Naive B cell (primary cell): ENCODE data around the gene CHST15. TPM values are rescaled to one million over a fixed set of nuclear protein-coding genes. Genes with fewer than 3 reads are reported as not detected.
"Not testable (repeated sequence)": the region's sequence is repeated elsewhere in the genome, so short reads cannot be mapped to it uniquely, and the experiment has no call there.

ENCODE experiments used
- ATAC-seq, 2 donors: fragments of 150-1000 bp; cut with Tn5 transposase; 2 replicates each; pipeline ENCODE4 v1.10.0; 2021; ENCODE audit warnings: low read depth in 2 of 2, mild to moderate bottlenecking in 2 of 2, moderate library complexity in 2 of 2
- DNase-seq: peaks from one replicate; pipeline ENCODE4 v3.0.0; 2022
- H3K27ac Mint-ChIP-seq, 6 donors: one replicate each; pipeline ENCODE4 v1.8.0; 2020 to 2022; ENCODE audit warnings: mild to moderate bottlenecking in 6 of 6, mixed read lengths in 6 of 6, moderate library complexity in 5 of 6, inconsistent platforms in 2 of 6
- H3K27me3 Mint-ChIP-seq, 3 donors: one replicate each; pipeline ENCODE4 v1.8.0; 2021 to 2022; ENCODE audit warnings: mixed read lengths in 3 of 3, mild to moderate bottlenecking in 1 of 3
- H3K36me3 Mint-ChIP-seq, 2 donors: one replicate each; pipeline ENCODE4 v1.8.0; 2020 to 2022; ENCODE audit warnings: mixed read lengths in 2 of 2, inconsistent platforms in 1 of 2, mild to moderate bottlenecking in 1 of 2
- H3K4me1 Mint-ChIP-seq, 3 donors: one replicate each; pipeline ENCODE4 v1.8.0; 2020 to 2022; ENCODE audit warnings: mixed read lengths in 3 of 3, inconsistent platforms in 1 of 3, mild to moderate bottlenecking in 1 of 3, moderate library complexity in 1 of 3
- H3K4me3 Mint-ChIP-seq, 8 donors: one replicate each; pipeline ENCODE4 v1.8.0; 2020 to 2022; ENCODE audit warnings: mild to moderate bottlenecking in 8 of 8, mixed read lengths in 8 of 8, moderate library complexity in 8 of 8, inconsistent platforms in 2 of 8
- H3K9me3 Mint-ChIP-seq, 7 donors: one replicate each; pipeline ENCODE4 v1.8.0; 2020 to 2022; ENCODE audit warnings: mixed read lengths in 7 of 7, mild to moderate bottlenecking in 5 of 7, inconsistent platforms in 2 of 7, moderate library complexity in 1 of 7
- polyA plus RNA-seq, 6 donors: library from polyadenylated mRNA; unstranded; fragments of 300-500 nt; fragmentation: Illumina TruSeq; gene quantifications; one replicate each; pipeline ENCODE4 v1.2.3, GENCODE V29; 2021; ENCODE audit warnings: low read depth in 6 of 6

Gene CHST15
- polyA plus RNA-seq, 6 donors from 2014 or later, result 13.4 to 19.5 (median 17.0) TPM

DNA sequence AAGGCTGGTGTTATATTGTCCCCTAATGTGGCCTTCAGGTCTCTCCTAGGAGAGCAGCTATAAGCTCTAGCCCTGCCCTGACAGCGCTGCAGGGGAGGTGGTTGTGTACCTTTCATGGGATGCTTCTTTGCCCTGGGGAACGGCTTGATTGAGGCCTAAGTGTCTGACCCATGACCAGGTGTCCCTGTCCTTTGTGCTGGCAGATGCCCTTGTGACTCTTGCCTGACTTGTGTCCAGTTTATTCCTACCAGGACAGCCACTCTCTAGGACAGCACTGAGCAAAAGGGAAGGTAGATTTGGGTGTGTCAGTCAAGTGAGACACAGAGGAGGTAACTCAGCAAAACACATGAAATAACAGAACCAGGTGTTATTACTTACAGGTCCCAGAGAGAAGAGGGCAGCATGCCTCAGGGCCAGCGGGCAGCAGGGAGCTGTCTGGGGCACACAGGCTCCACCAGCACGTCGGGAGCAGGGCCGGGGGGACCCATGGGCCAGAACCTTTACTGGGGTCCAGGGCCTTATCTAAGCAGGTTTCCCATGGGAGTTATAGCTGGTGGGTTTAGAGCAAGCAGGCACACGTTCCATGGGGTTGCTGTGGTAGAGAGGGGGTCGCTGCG is 10.7 kb upstream of the CHST15 start:
- no peaks in the 10 kb centered on the region for H3K27me3 Mint-ChIP-seq
- ATAC-seq, result no peak
- peak overlapping the region in 1 of 6 donors; percentile 47 for H3K27ac Mint-ChIP-seq
- peaks cover 0 to 8% of the 10 kb centered on the region in 2 donors for H3K36me3 Mint-ChIP-seq
- DNase-seq, result no peak
- peak overlapping the region in 6 of 8 donors; percentile 35 to 60 (median 50) for H3K4me3 Mint-ChIP-seq
- H3K4me1 Mint-ChIP-seq, result peaks cover 63 to 81% (median 76%) of the 10 kb centered on the region in 3 donors
- peaks cover 3 to 15% (median 9%) of the 10 kb centered on the region in 7 donors for H3K9me3 Mint-ChIP-seq

DNA sequence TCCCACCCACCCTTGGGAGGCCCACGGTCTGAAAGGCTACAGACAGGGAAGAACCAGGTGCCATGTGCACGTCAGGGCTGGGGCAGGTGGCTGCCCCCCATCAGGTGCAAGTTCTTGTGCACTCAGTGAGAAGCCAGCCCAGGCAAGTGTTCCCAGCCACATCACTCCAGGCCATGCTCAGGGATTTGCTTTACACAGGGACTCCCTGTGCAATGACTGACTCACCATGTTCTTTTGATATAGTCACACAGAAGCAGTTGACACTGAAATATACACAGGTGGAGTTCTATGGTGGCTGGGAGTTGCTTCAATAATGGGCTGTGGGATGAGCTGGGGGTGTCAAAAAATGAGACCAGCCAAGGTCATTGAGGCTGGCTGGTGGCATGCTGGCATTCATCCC is 8.0 kb upstream of the CHST15 start:
- Mint-ChIP-seq H3K27ac (no peak overlapping the region), H3K36me3 (peaks cover 0 to 8% of the 10 kb centered on the region in 2 donors), H3K4me1 (peaks cover 39 to 56% (median 53%) of the 10 kb centered on the region in 3 donors), H3K9me3 (peaks cover 3 to 15% (median 9%) of the 10 kb centered on the region in 7 donors), H3K27me3 (no peaks in the 10 kb centered on the region), H3K4me3 (no peak overlapping the region)
- DNase-seq, result no peak
- ATAC-seq, result no peak

DNA sequence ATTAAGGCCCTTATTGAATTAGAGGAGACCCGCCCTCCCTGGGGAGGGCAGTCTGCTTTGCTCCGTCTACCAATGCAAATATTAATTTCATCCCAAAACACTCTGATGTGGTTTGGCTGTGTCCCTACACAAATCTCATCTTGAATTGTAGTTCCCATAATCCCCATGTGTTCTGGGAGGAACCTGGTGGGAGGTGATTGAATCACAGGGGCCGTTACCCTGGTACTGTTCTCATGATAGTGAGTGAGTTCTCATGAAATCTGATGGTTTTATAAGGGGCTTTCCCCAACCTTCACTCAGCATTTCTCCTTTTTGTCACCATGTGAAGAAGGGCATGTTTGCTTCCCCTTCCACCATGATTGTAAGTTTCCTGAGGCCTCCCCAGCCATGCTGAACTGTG is 7.3 kb upstream of the CHST15 start:
- peak; percentile 37 for DNase-seq
- peak; percentile 85 to 90 for ATAC-seq
- Mint-ChIP-seq H3K27ac (peak overlapping the region in 4 of 6 donors; percentile 57 to 92 (median 76)), H3K4me1 (peaks cover 32 to 51% (median 46%) of the 10 kb centered on the region in 3 donors), H3K9me3 (peaks cover 3 to 15% (median 10%) of the 10 kb centered on the region in 7 donors), H3K4me3 (peak overlapping the region in 2 of 8 donors; percentile 18 to 72)
- H3K27me3 Mint-ChIP-seq, H3K36me3 Mint-ChIP-seq: not testable (repeated sequence)

DNA sequence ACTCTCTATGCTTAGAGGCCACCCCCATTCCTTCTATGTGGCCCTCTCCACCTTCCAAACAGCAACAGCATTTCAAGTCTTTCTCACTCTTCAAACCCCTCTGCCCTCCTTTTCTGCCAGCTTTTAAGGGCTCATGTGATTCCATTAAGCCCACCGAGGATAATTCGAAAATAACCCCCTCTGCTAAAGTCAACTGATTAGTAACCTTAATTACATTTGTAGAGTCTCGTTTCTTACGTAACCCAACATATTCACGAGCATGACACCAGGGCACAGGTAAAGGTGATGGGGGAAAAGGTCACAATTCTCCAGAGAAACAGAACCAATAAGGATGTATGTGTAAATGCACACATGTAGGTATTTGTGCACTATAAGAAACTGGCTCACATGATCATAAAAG is 6.7 kb upstream of the CHST15 start:
- H3K27ac Mint-ChIP-seq, result peak overlapping the region in 4 of 6 donors; percentile 26 to 84 (median 56)
- peak overlapping the region in 1 of 8 donors; percentile 56 for H3K4me3 Mint-ChIP-seq
- peaks cover 0 to 8% of the 10 kb centered on the region in 2 donors for H3K36me3 Mint-ChIP-seq
- ATAC-seq, result no peak
- H3K27me3 Mint-ChIP-seq, result no peaks in the 10 kb centered on the region
- H3K4me1 Mint-ChIP-seq, result peaks cover 27 to 49% (median 40%) of the 10 kb centered on the region in 3 donors
- H3K9me3 Mint-ChIP-seq, result peaks cover 3 to 15% (median 10%) of the 10 kb centered on the region in 7 donors
- DNase-seq, result no peak

GRCh38 chr10:124099604-124100003 is 6.2 kb upstream of the CHST15 start:
- peak overlapping the region in 1 of 8 donors; percentile 42 for H3K4me3 Mint-ChIP-seq
- H3K36me3 Mint-ChIP-seq, result peaks cover 0 to 8% of the 10 kb centered on the region in 2 donors
- peaks cover 3 to 15% (median 10%) of the 10 kb centered on the region in 7 donors for H3K9me3 Mint-ChIP-seq
- H3K27me3 Mint-ChIP-seq, result no peaks in the 10 kb centered on the region
- peaks cover 28 to 50% (median 38%) of the 10 kb centered on the region in 3 donors for H3K4me1 Mint-ChIP-seq
- ATAC-seq (no peak), DNase-seq (no peak)
- peak overlapping the region in 3 of 6 donors; percentile 26 to 60 (median 50) for H3K27ac Mint-ChIP-seq

DNA sequence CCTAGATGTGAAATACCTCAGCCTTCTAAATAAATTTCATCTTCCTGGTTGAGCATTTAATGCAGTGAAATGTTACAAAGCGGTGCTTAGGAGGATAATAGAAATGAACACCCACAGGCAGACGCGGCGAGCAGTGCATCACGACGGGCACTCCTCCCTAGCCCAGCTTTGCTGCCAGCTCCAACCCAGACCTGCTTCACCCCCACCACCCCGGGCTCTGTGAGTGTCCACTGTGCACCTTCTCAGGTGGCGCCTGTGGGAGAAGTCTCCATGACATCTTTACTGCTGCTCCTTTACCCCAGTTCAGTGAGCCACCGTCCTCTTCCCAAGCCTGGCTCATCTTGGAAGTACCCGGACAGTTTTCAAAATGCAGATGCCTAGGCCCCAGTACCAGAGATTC is 5.2 kb upstream of the CHST15 start:
- Mint-ChIP-seq H3K27me3 (no peaks in the 10 kb centered on the region), H3K9me3 (peaks cover 3 to 10% (median 7%) of the 10 kb centered on the region in 7 donors), H3K27ac (peak overlapping the region in 1 of 6 donors; percentile 47), H3K36me3 (no peaks in the 10 kb centered on the region), H3K4me1 (peaks cover 23 to 51% (median 38%) of the 10 kb centered on the region in 3 donors), H3K4me3 (peak overlapping the region in 1 of 8 donors; percentile 31)
- DNase-seq (no peak), ATAC-seq (no peak)

DNA sequence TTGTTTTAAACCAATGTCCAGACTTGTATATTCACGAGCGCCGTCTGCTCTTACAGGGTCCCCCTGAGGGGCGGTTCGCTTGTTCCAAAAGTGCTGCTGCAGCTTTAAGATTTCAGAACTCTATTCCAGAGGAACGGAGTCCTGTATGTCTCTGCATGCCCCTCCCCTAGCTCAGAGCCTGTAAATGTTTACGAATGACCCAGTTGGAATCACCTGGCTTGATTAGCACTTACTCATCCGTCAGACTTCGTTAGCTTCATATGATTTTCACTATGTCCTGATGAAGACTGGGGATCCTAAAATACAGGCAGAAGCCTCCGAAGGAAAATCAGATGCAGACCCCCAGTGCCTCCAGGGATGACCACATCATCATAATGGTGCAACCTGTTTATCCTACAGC is 4.5 kb upstream of the CHST15 start:
- Mint-ChIP-seq H3K9me3 (peaks cover 3 to 10% (median 7%) of the 10 kb centered on the region in 7 donors), H3K4me3 (no peak overlapping the region), H3K4me1 (peaks cover 23 to 44% (median 36%) of the 10 kb centered on the region in 3 donors), H3K27me3 (no peaks in the 10 kb centered on the region), H3K27ac (no peak overlapping the region), H3K36me3 (no peaks in the 10 kb centered on the region)
- ATAC-seq (no peak), DNase-seq (no peak)

DNA sequence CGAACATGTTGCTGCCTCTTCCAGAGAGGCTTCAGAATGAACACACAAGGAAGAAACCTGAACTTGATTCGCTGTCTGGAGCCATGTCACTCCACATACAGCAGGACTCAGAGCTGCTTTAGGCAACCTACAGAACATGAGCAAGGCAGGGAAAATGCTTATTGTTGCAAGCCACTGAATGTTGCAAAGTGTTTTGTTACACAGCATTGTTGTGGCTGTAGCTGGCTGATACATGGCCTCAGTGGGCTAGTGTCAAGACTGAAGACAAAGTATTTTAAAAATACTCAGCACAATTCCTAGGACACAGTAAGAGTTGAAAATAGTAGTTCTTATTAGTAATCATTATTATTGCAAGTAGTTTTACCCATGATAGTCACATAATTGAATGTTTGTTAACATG is 3.1 kb upstream of the CHST15 start:
- ATAC-seq (no peak), DNase-seq (no peak)
- Mint-ChIP-seq H3K4me3 (peak overlapping the region in 1 of 8 donors; percentile 94), H3K4me1 (peaks cover 24 to 43% (median 38%) of the 10 kb centered on the region in 3 donors), H3K27me3 (no peaks in the 10 kb centered on the region), H3K36me3 (no peaks in the 10 kb centered on the region), H3K9me3 (peaks cover 3 to 10% (median 7%) of the 10 kb centered on the region in 7 donors), H3K27ac (no peak overlapping the region)

DNA sequence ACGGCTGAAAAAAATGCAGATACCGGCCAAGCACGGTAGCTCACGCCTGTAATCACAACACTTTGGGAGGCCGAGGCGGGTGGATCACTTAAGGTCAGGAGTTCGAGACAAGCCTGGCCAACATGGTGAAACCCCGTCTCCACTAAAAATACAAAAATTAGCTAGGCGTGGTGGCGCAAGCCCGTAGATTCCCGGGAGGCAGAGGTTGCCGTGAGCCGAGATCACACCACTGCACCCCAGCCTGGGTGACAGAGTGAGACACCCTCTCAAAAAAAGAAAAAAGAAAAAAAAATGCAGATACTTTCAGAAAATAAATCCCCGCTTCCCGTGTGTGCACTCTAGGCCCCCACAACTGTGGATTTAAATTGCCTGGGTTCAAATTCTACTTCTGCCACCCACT is 2.4 kb upstream of the CHST15 start:
- ATAC-seq, H3K27me3 Mint-ChIP-seq, H3K9me3 Mint-ChIP-seq, H3K27ac Mint-ChIP-seq, H3K36me3 Mint-ChIP-seq, DNase-seq: not testable (repeated sequence)
- Mint-ChIP-seq H3K4me1 (peaks cover 29 to 46% (median 44%) of the 10 kb centered on the region in 3 donors), H3K4me3 (peak overlapping the region in 4 of 8 donors; percentile 1 to 94 (median 17))

GRCh38 chr10:124095096-124095495 is 1.7 kb upstream of the CHST15 start:
- Mint-ChIP-seq H3K27ac (peak overlapping the region in 2 of 6 donors; percentile 10 to 93), H3K27me3 (no peaks in the 10 kb centered on the region), H3K4me1 (peaks cover 30 to 47% (median 44%) of the 10 kb centered on the region in 3 donors), H3K4me3 (peak overlapping the region in 3 of 8 donors; percentile 89 to 95 (median 94)), H3K36me3 (no peaks in the 10 kb centered on the region), H3K9me3 (peaks cover 0 to 4% (median 0%) of the 10 kb centered on the region in 7 donors)
- DNase-seq (no peak), ATAC-seq (no peak)

GRCh38 chr10:124094419-124094785 is 1.0 kb upstream of the CHST15 start:
- peak overlapping the region; percentile 89 to 95 (median 92) for H3K4me3 Mint-ChIP-seq
- H3K27me3 Mint-ChIP-seq, result no peaks in the 10 kb centered on the region
- H3K9me3 Mint-ChIP-seq, result peaks cover 0 to 2% (median 0%) of the 10 kb centered on the region in 7 donors
- no peak for ATAC-seq
- no peaks in the 10 kb centered on the region for H3K36me3 Mint-ChIP-seq
- H3K27ac Mint-ChIP-seq, result peak overlapping the region in 4 of 6 donors; percentile 25 to 93 (median 54)
- H3K4me1 Mint-ChIP-seq, result peaks cover 30 to 47% (median 44%) of the 10 kb centered on the region in 3 donors
- DNase-seq, result no peak

GRCh38 chr10:124093774-124094418 is 498 bp upstream of the CHST15 start:
- H3K36me3 Mint-ChIP-seq, H3K9me3 Mint-ChIP-seq, H3K27me3 Mint-ChIP-seq: not testable (repeated sequence)
- ATAC-seq (peak in 1 of 2 donors; percentile 2), DNase-seq (peak; percentile 23)
- H3K4me3 Mint-ChIP-seq, result peak overlapping the region; percentile 89 to 95 (median 92)
- peaks cover 29 to 49% (median 42%) of the 10 kb centered on the region in 3 donors for H3K4me1 Mint-ChIP-seq
- H3K27ac Mint-ChIP-seq, result peak overlapping the region; percentile 79 to 98 (median 93)

GRCh38 chr10:124092250-124092859 is 1.0 kb downstream of the CHST15 start:
- Mint-ChIP-seq H3K9me3 (peaks cover 0 to 2% (median 0%) of the 10 kb centered on the region in 7 donors), H3K4me1 (peaks cover 36 to 61% (median 53%) of the 10 kb centered on the region in 3 donors), H3K36me3 (no peaks in the 10 kb centered on the region), H3K27ac (peak overlapping the region; percentile 92 to 97 (median 94)), H3K4me3 (peak overlapping the region; percentile 89 to 96 (median 94)), H3K27me3 (no peaks in the 10 kb centered on the region)
- DNase-seq (peak; percentile 86), ATAC-seq (peak; percentile 82 to 83)
